Endothelial cell of umbilical vein (primary cell): ENCODE data around the gene SRRM4. TPM values are rescaled to one million over a fixed set of nuclear protein-coding genes. Genes with fewer than 3 reads are reported as not detected.

ENCODE experiments used
- BruUV-seq: library from RNA; stranded (reverse); fragments of 400-500 nt; replicated peaks from 2 replicates; lab custom pipeline; 2021; lab: Mats Ljungman, UMichigan
- CTCF ChIA-PET: fragments of 300-600, 350-600 bp; sonication (Branson Sonifier 250); formaldehyde crosslinking; loops from one replicate; lab custom pipeline; 2021; ENCODE audit warnings: antibody characterized with exemption, inconsistent platforms; lab: Charles Lee
- POLR2A ChIA-PET: fragments of 300-600, 350-600 bp; sonication (Branson Sonifier 250); formaldehyde crosslinking; loops from one replicate; lab custom pipeline; 2021; ENCODE audit warnings: antibody characterized with exemption, inconsistent platforms; lab: Charles Lee
- DNase-seq: peaks from one replicate; pipeline ENCODE4 v3.0.0-alpha.2; 2011; ENCODE audit warnings: low read depth, low spot score
- FAIRE-seq: peaks from 2 replicates; lab custom pipeline; 2011; peaks lifted over from hg19 to GRCh38; lab: Jason Lieb, UNC
- H2AFZ ChIP-seq: 2 replicates; pipeline ENCODE4 v1.6.0; 2012; ENCODE audit warnings: low read depth, low read length, control low read depth, inconsistent platforms
- H3K27ac ChIP-seq: 2 replicates; pipeline ENCODE4 v1.5.1; 2011; ENCODE audit warnings: low read depth, mild to moderate bottlenecking, control low read depth, low read length, moderate library complexity; ENCODE audit not compliant: insufficient read depth
- H3K27me3 ChIP-seq, 2 experiments: 2 replicates each; pipeline versions ENCODE4 v1.6.0 to v1.6.1; 2011; ENCODE audit warnings: low read length in 2 of 2, mixed read lengths in 1 of 2; ENCODE audit not compliant: control insufficient read depth in 2 of 2, insufficient read depth in 2 of 2
- H3K36me3 ChIP-seq, 2 experiments: 2 replicates in 1 of 2; 3 replicates in 1 of 2; pipeline ENCODE4 v1.5.1; 2011; ENCODE audit warnings: low read length in 2 of 2, mild to moderate bottlenecking in 1 of 2, moderate library complexity in 1 of 2; ENCODE audit not compliant: control insufficient read depth in 2 of 2, insufficient read depth in 2 of 2; ENCODE audit errors: extremely low read depth in 1 of 2
- H3K4me1 ChIP-seq: 3 replicates; pipeline ENCODE4 v1.5.1; 2011; ENCODE audit warnings: mild to moderate bottlenecking, low read length; ENCODE audit not compliant: control insufficient read depth, insufficient read depth; ENCODE audit errors: extremely low read depth
- H3K4me2 ChIP-seq: 2 replicates; pipeline ENCODE4 v1.6.1; 2011; ENCODE audit warnings: low read length, control low read depth, mixed read lengths; ENCODE audit not compliant: insufficient read depth
- H3K4me3 ChIP-seq, 3 experiments: fragments of 200-600 bp in 1 of 3; sonication (generic), shearing (Covaris generic) in 1 of 3; replicated peaks in 1 of 3; 2 replicates each; pipeline ENCODE4 v1.5.1; 2011 to 2016; ENCODE audit warnings: control low read depth in 3 of 3, low read length in 3 of 3, mild to moderate bottlenecking in 2 of 3, inconsistent platforms in 1 of 3, low read depth in 1 of 3, moderate library complexity in 1 of 3; ENCODE audit not compliant: insufficient read depth in 1 of 3
- H3K79me2 ChIP-seq: 2 replicates; pipeline ENCODE4 v1.6.0; 2012; ENCODE audit warnings: low read length, inconsistent platforms; ENCODE audit not compliant: control insufficient read depth, insufficient read depth
- H3K9ac ChIP-seq: replicated peaks from 2 replicates; pipeline ENCODE3; 2011; ENCODE audit warnings: low read length, control low read depth; ENCODE audit not compliant: insufficient read depth; ENCODE audit errors: extremely low read depth
- H3K9me1 ChIP-seq: replicated peaks from 3 replicates; pipeline ENCODE4 v1.6.0; 2011; ENCODE audit warnings: mild to moderate bottlenecking, low read length; ENCODE audit not compliant: control insufficient read depth, insufficient read depth; ENCODE audit errors: extremely low read depth
- H3K9me3 ChIP-seq: replicated peaks from 2 replicates; pipeline ENCODE4 v1.5.1; 2012; ENCODE audit warnings: low read length, inconsistent platforms; ENCODE audit not compliant: control insufficient read depth, insufficient read depth
- H4K20me1 ChIP-seq: replicated peaks from 2 replicates; pipeline ENCODE3; 2011; ENCODE audit warnings: mild to moderate bottlenecking, low read length; ENCODE audit not compliant: control insufficient read depth, insufficient read depth; ENCODE audit errors: extremely low read depth
- EZH2 ChIP-seq: IDR thresholded peaks from 2 replicates; pipeline ENCODE4 v1.6.1; 2012; ENCODE audit warnings: borderline replicate concordance, low read depth, mild to moderate bottlenecking, moderate library complexity, low read length, inconsistent platforms; ENCODE audit not compliant: severe bottlenecking
- FOS ChIP-seq: IDR thresholded peaks from 2 replicates; pipeline ENCODE4 v1.6.1; 2011; ENCODE audit warnings: mild to moderate bottlenecking, low read length, moderate library complexity, borderline replicate concordance; ENCODE audit not compliant: insufficient read depth
- GATA2 ChIP-seq: IDR thresholded peaks from 2 replicates; pipeline ENCODE4 v1.7.0; 2011; ENCODE audit warnings: low read depth, mild to moderate bottlenecking, moderate library complexity, mixed read lengths, low read length; ENCODE audit not compliant: insufficient read length, insufficient read depth
- JUN ChIP-seq: IDR thresholded peaks from 2 replicates; pipeline ENCODE4 v1.6.1; 2011; ENCODE audit warnings: borderline replicate concordance, low read depth; ENCODE audit not compliant: insufficient read length, insufficient read depth
- MYC ChIP-seq: IDR thresholded peaks from one replicate; pipeline ENCODE4 v1.6.1; 2011; ENCODE audit warnings: mild to moderate bottlenecking, low read depth, low read length
- POLR2A ChIP-seq: IDR thresholded peaks from 2 replicates; pipeline ENCODE4 v1.6.1; 2012; ENCODE audit warnings: low read depth, mild to moderate bottlenecking, control low read depth, low read length
- POLR2AphosphoS5 ChIP-seq: IDR thresholded peaks from 2 replicates; pipeline ENCODE4 v1.6.1; 2012; ENCODE audit warnings: low read depth, mild to moderate bottlenecking, control low read depth, low read length, moderate library complexity; ENCODE audit not compliant: insufficient read depth
- dilution Hi-C: fragments of 300-500 bp; cut with MboI; formaldehyde crosslinking; loops from one replicate; pipeline ENCODE4 v1.15.0; 2019; ENCODE audit warnings: low sequenced_read_pairs; ENCODE audit not compliant: extremely low pct_ligation_motif_present
- intact Hi-C: fragments of 100-400 bp; cut with micrococcal nuclease; formaldehyde crosslinking; loops from one replicate; pipeline ENCODE4 v1.10.0; 2022
- polyA plus RNA-seq, 4 experiments: library from polyadenylated mRNA; depleted of rRNA in 3 of 4; stranded (reverse) in 3 of 4; unstranded in 1 of 4; fragments of >200 nt; gene quantifications; 2 replicates each; pipeline versions ENCODE4 v1.2.1 to v1.2.3, GENCODE V29; 2011 to 2012; ENCODE audit warnings: missing spikeins in 1 of 4
- total RNA-seq: library from RNA; stranded (reverse); gene quantifications from 2 replicates; pipeline ENCODE4 v1.2.3, GENCODE V29; 2021
- TF ChIP-seq, protein P1 (sequence below): IDR thresholded peaks from 2 replicates; pipeline ENCODE4 v1.6.1; 2011; ENCODE audit not compliant: insufficient read depth, insufficient read length
- TF ChIP-seq, protein P2 (sequence below), 2 donors: IDR thresholded peaks; 1 replicate in 1 of 2; 2 replicates in 1 of 2; pipeline ENCODE4 v1.5.1; 2011; ENCODE audit warnings: low read length in 2 of 2, mild to moderate bottlenecking in 2 of 2, moderate library complexity in 2 of 2, control low read depth in 1 of 2, inconsistent platforms in 1 of 2, low read depth in 1 of 2; ENCODE audit not compliant: insufficient read depth in 1 of 2; ENCODE audit errors: extremely low read depth in 1 of 2

The SRRM4 gene
- total and polyA plus RNA-seq, 2 donors (not counting 3 experiments of a cell fraction or from before 2014, with no cell fraction given) = not detected

DNA sequence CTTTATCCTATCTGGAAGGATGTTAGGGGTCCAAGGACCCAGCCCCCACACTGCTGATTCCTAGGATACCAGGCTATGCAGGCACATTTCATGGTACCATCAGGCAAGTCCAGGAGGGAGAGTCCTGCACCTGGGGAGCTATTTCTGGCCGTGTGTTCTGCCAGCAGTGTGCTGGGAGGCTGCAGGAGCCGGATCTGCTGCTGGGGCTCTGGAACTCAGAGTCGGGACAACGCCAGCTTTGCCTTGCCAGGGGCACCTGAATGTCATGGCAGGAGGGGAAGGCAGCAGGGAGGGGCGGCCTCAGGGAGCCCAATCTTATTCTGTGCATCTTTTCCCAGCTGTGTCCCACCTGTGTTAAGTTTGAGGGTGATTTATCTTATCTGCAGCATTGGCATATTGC, 17.8 kb downstream of the SRRM4 start:
- POLR2A ChIA-PET = no interaction called here
- Histone ChIP-seq H4K20me1 (no peaks in the 10 kb centered on the region), H3K9me1 (no peaks in the 10 kb centered on the region), H3K4me2 (no peak overlapping the region), H3K4me3 (no peak overlapping the region), H3K9ac (no peak overlapping the region), H2AFZ (no peak overlapping the region), H3K4me1 (no peaks in the 10 kb centered on the region), H3K27ac (no peak overlapping the region), H3K79me2 (no peaks in the 10 kb centered on the region), H3K9me3 (peaks cover 2% of the 10 kb centered on the region), H3K27me3 (no peaks in the 10 kb centered on the region), H3K36me3 (no peaks in the 10 kb centered on the region)
- FAIRE-seq (no peak), DNase-seq (no peak)
- intact Hi-C loops = no loop called here
- TF ChIP-seq POLR2A = no peak
- TF ChIP-seq, protein P1, sequence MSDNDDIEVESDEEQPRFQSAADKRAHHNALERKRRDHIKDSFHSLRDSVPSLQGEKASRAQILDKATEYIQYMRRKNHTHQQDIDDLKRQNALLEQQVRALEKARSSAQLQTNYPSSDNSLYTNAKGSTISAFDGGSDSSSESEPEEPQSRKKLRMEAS = no peak
- TF ChIP-seq GATA2 = no peak
- no peak for TF ChIP-seq POLR2AphosphoS5
- TF ChIP-seq EZH2 = no peak
- TF ChIP-seq, protein P2, sequence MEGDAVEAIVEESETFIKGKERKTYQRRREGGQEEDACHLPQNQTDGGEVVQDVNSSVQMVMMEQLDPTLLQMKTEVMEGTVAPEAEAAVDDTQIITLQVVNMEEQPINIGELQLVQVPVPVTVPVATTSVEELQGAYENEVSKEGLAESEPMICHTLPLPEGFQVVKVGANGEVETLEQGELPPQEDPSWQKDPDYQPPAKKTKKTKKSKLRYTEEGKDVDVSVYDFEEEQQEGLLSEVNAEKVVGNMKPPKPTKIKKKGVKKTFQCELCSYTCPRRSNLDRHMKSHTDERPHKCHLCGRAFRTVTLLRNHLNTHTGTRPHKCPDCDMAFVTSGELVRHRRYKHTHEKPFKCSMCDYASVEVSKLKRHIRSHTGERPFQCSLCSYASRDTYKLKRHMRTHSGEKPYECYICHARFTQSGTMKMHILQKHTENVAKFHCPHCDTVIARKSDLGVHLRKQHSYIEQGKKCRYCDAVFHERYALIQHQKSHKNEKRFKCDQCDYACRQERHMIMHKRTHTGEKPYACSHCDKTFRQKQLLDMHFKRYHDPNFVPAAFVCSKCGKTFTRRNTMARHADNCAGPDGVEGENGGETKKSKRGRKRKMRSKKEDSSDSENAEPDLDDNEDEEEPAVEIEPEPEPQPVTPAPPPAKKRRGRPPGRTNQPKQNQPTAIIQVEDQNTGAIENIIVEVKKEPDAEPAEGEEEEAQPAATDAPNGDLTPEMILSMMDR (IDR thresholded peaks at IDR 0.05; ENCODE audit: extremely low read depth in 1 of 2, insufficient read depth in 1 of 2, low read depth in 1 of 2, low read length in 2 of 2) = no peak
- TF ChIP-seq JUN = no peak
- TF ChIP-seq FOS = no peak
- TF ChIP-seq MYC = no peak
- BruUV-seq = no TSS peak
- CTCF ChIA-PET = no interaction called here
- dilution Hi-C loops = no loop called here
